ENCODE data around the gene CFAP97D1. TPM values are rescaled to one million over a fixed set of nuclear protein-coding genes. Genes with fewer than 3 reads are reported as not detected.

Gene CFAP97D1
- total RNA-seq, 1 experiment from 2014 or later = 0.18 TPM

GRCh38 chr17:43832976-43833829 lies 53.0 kb downstream of the CFAP97D1 start, which contains the start of gene MPP3:
Gene MPP3 (minus strand): TSS chr17:43833146. CDS start chr17:43831906, 1,240 bp downstream.
- Mint-ChIP-seq H3K4me1 (ENCODE audit: low read depth, unreplicated experiment) (peaks cover 7% of the 10 kb centered on the region), H3K27ac (ENCODE audit: unreplicated experiment) (no peak within 1 kb of the TSS), H3K36me3 (ENCODE audit: insufficient read depth, unreplicated experiment) (peaks cover 8% of the 10 kb centered on the region), H3K27me3 (ENCODE audit: insufficient read depth, unreplicated experiment) (peaks cover 9% of the 10 kb centered on the region), H3K4me3 (ENCODE audit: unreplicated experiment) (peak within 1 kb of the TSS; percentile 82), H3K9me3 (ENCODE audit: unreplicated experiment) (no peaks in the 10 kb centered on the region)
- no peak for TF ChIP-seq CTCF (IDR thresholded peaks at IDR 0.05; ENCODE audit: insufficient read depth in 1 of 2, low read depth in 1 of 2, low read length in 1 of 2, severe bottlenecking in 1 of 2, unreplicated experiment in 1 of 2)
- DNase-seq = peak; percentile 54 to 77
- intact Hi-C loops (cut with micrococcal nuclease; ENCODE audit: unreplicated experiment) = loop anchor here (5.0 kb wide), 1 partner anchor 56 kb away; the partner anchor contains the start of gene DUSP3
- Histone ChIP-seq H3K27me3 (replicated peaks; ENCODE audit: control insufficient read depth, insufficient read depth, low read length) (no peaks in the 10 kb centered on the region), H3K4me1 (peaks cover 5% of the 10 kb centered on the region; the same call in 1 of the 2 replicates), H3K9me3 (no peaks in the 10 kb centered on the region), H3K36me3 (ENCODE audit: control insufficient read depth, insufficient read depth, low read length) (no peaks in the 10 kb centered on the region), H3K4me3 (ENCODE audit: low read depth, low read length) (peak within 1 kb of the TSS; percentile 59)
- ChIA-PET POLR2A (interaction anchor here (0.6 kb wide), 2 partner anchors 54 to 55 kb away, joined by 4 read pairs; partner anchors contain the start of gene DUSP3), CTCF (interaction anchor here (0.7 to 1.7 kb wide), 3 partner anchors 13 to 19 kb away, joined by 3 to 8 read pairs (median 3); no protein-coding TSS in a partner anchor)
- no TSS peak for BruUV-seq (replicated peaks)

GRCh38 chr17:43834106-43834505 lies 53.9 kb downstream of the CFAP97D1 start:
- Mint-ChIP-seq H3K9me3 (ENCODE audit: unreplicated experiment) (no peaks in the 10 kb centered on the region), H3K36me3 (ENCODE audit: insufficient read depth, unreplicated experiment) (peaks cover 8% of the 10 kb centered on the region), H3K27ac (ENCODE audit: unreplicated experiment) (no peak overlapping the region), H3K4me1 (ENCODE audit: low read depth, unreplicated experiment) (peaks cover 7% of the 10 kb centered on the region), H3K4me3 (ENCODE audit: unreplicated experiment) (peak overlapping the region; percentile 82), H3K27me3 (ENCODE audit: insufficient read depth, unreplicated experiment) (peaks cover 9% of the 10 kb centered on the region)
- POLR2A ChIA-PET = no interaction called here
- Histone ChIP-seq H3K36me3 (ENCODE audit: control insufficient read depth, insufficient read depth, low read length) (no peaks in the 10 kb centered on the region), H3K9me3 (no peaks in the 10 kb centered on the region), H3K4me3 (ENCODE audit: low read depth, low read length) (no peak overlapping the region), H3K27me3 (replicated peaks; ENCODE audit: control insufficient read depth, insufficient read depth, low read length) (no peaks in the 10 kb centered on the region), H3K4me1 (peaks cover 5% of the 10 kb centered on the region; the same call in 1 of the 2 replicates)
- no peak for DNase-seq
- intact Hi-C loops (cut with micrococcal nuclease; ENCODE audit: unreplicated experiment) = loop anchor here (5.0 kb wide), 1 partner anchor 57 kb away; the partner anchor contains the start of gene DUSP3
- TF ChIP-seq CTCF (IDR thresholded peaks at IDR 0.05; ENCODE audit: insufficient read depth in 1 of 2, low read depth in 1 of 2, low read length in 1 of 2, severe bottlenecking in 1 of 2, unreplicated experiment in 1 of 2) = no peak
- no TSS peak for BruUV-seq (replicated peaks)
- CTCF ChIA-PET = interaction anchor here (0.7 kb wide), 1 partner anchor 12 kb away, joined by 3 read pairs; no protein-coding TSS in a partner anchor

Other genes starting within 250 kb of the CFAP97D1 start
- gene ETV4, start 234.1 kb upstream of the CFAP97D1 start, total RNA-seq (2022) = 37.8 and 48.5 TPM in 2 replicates
- gene MEOX1, start 118.5 kb upstream of the CFAP97D1 start, total RNA-seq (2022) = 0.72 and 1.7 TPM in 2 replicates
- not detected in 2 replicates for gene SOST, start 21.6 kb upstream of the CFAP97D1 start, total RNA-seq (2022)
- 78.8 and 86.3 TPM in 2 replicates for gene DUSP3, start 1.5 kb upstream of the CFAP97D1 start, total RNA-seq (2022)
- 7.9 and 8.3 TPM in 2 replicates for gene MPP3, start 52.7 kb downstream of the CFAP97D1 start, total RNA-seq (2022)
- gene CD300LG, start 66.7 kb downstream of the CFAP97D1 start, total RNA-seq (2022) = not detected in 2 replicates
- 5.2 and 5.6 TPM in 2 replicates for gene MPP2, start 127.1 kb downstream of the CFAP97D1 start, total RNA-seq (2022)
- not detected in 2 replicates for gene PPY, start 162.0 kb downstream of the CFAP97D1 start, total RNA-seq (2022)
- gene PYY, start 173.5 kb downstream of the CFAP97D1 start, total RNA-seq (2022) = not detected in 2 replicates
- 0.42 and 0.50 TPM in 2 replicates for gene NAGS, start 224.2 kb downstream of the CFAP97D1 start, total RNA-seq (2022)
- gene TMEM101, start 234.5 kb downstream of the CFAP97D1 start, total RNA-seq (2022) = 41.7 and 43.5 TPM in 2 replicates

All from Caco-2 (cell line).